CD4-positive, alpha-beta T cell (primary cell): ENCODE measurements around the gene IGSF8. TPM values are rescaled to one million over a fixed set of nuclear protein-coding genes. Genes with fewer than 3 reads are reported as not detected.

Source experiments
- ATAC-seq: fragments of 200-7000 bp; cut with Tn5 transposase; one replicate; pipeline ENCODE4 v1.10.0; 2022; ENCODE audit warnings: mild to moderate bottlenecking; ENCODE audit not compliant: poor library complexity
- CTCF ChIA-PET: fragments of 350-600 bp; sonication (Branson Sonifier 250); formaldehyde crosslinking; loops from one replicate; lab custom pipeline; 2021; ENCODE audit warnings: antibody characterized with exemption, inconsistent platforms; lab: Charles Lee
- POLR2A ChIA-PET: fragments of 350-600 bp; sonication (Branson Sonifier 250); formaldehyde crosslinking; loops from one replicate; lab custom pipeline; 2021; ENCODE audit warnings: antibody characterized with exemption, inconsistent platforms; lab: Charles Lee
- DNase-seq, 14 experiments: peaks; one replicate each; pipeline ENCODE4 v3.0.0-alpha.2; 2013 to 2020; ENCODE audit warnings: mixed read lengths in 2 of 14
- H3K27ac ChIP-seq, 2 donors: one replicate each; pipeline versions ENCODE4 v1.5.1 to v1.7.0; 2013; ENCODE audit warnings: low read length in 2 of 2, low read depth in 1 of 2, mild to moderate bottlenecking in 1 of 2
- H3K27me3 ChIP-seq, 2 experiments: 1 replicate in 1 of 2; 2 replicates in 1 of 2; pipeline versions ENCODE4 v1.6.1 to v1.7.0; 2013; ENCODE audit warnings: low read length in 2 of 2, control low read depth in 1 of 2, mild to moderate bottlenecking in 1 of 2, moderate library complexity in 1 of 2; ENCODE audit not compliant: insufficient read depth in 2 of 2, control insufficient read depth in 1 of 2
- H3K36me3 ChIP-seq: one replicate; pipeline ENCODE4 v1.6.1; 2013; ENCODE audit warnings: low read length, control low read depth; ENCODE audit not compliant: insufficient read depth
- H3K4me1 ChIP-seq: one replicate; pipeline ENCODE4 v1.6.1; 2013; ENCODE audit warnings: low read length, control low read depth; ENCODE audit not compliant: insufficient read depth
- H3K4me3 ChIP-seq: one replicate; pipeline ENCODE4 v1.5.1; 2013; ENCODE audit warnings: mild to moderate bottlenecking, low read length, moderate library complexity
- H3K9me3 ChIP-seq, 2 experiments: 1 replicate in 1 of 2; 2 replicates in 1 of 2; pipeline versions ENCODE4 v1.6.1 to v1.7.0; 2013; ENCODE audit warnings: low read length in 2 of 2, mild to moderate bottlenecking in 2 of 2, control low read depth in 1 of 2, moderate library complexity in 1 of 2; ENCODE audit not compliant: control insufficient read depth in 1 of 2, insufficient read depth in 1 of 2
- H3K27ac Mint-ChIP-seq: one replicate; pipeline ENCODE4 v1.8.0; 2020; ENCODE audit warnings: mixed read lengths
- H3K27me3 Mint-ChIP-seq: one replicate; pipeline ENCODE4 v1.8.0; 2021; ENCODE audit warnings: mixed read lengths
- H3K36me3 Mint-ChIP-seq: one replicate; pipeline ENCODE4 v1.8.0; 2021; ENCODE audit warnings: low read depth, mixed read lengths
- H3K4me1 Mint-ChIP-seq: one replicate; pipeline ENCODE4 v1.8.0; 2021; ENCODE audit warnings: low read depth, mixed read lengths
- H3K4me3 Mint-ChIP-seq: one replicate; pipeline ENCODE4 v1.8.0; 2020; ENCODE audit warnings: mild to moderate bottlenecking, mixed read lengths
- H3K9me3 Mint-ChIP-seq: one replicate; pipeline ENCODE4 v1.8.0; 2020; ENCODE audit warnings: mixed read lengths
- CTCF ChIP-seq: fragments of 200-600 bp; IDR thresholded peaks from one replicate; pipeline ENCODE4 v1.8.0; 2022; ENCODE audit warnings: antibody characterized with exemption, mild to moderate bottlenecking
- intact Hi-C, 2 experiments: fragments of 100-400 bp; cut with DNase I in 1 of 2; cut with micrococcal nuclease in 1 of 2; formaldehyde crosslinking; loops; one replicate each; pipeline versions ENCODE4 v1.15.1 to v1.9.0; 2023 to 2025; cut with DNase I, micrococcal nuclease
- total RNA-seq, 174 experiments: library from RNA in 2 of 174; stranded (reverse) in 2 of 174; gene quantifications; one replicate each; pipeline ENCODE4 v1.2.3 and lab custom pipeline; 2021 to 2026

IGSF8 gene
- total RNA-seq, 2 experiments from 2014 or later: 33.1 to 33.7 TPM

- Histone ChIP-seq H3K27me3 (peaks cover 7 to 21% of the 10 kb centered on the region in 2 experiments), H3K36me3 (no peaks in the 10 kb centered on the region), H3K4me1 (no peaks in the 10 kb centered on the region), H3K27ac (no peak within 1 kb of the TSS), H3K4me3 (no peak within 1 kb of the TSS), H3K9me3 (no peaks in the 10 kb centered on the region)
- H3K27ac Mint-ChIP-seq: no peak within 1 kb of the TSS
- H3K4me3 Mint-ChIP-seq: no peak within 1 kb of the TSS
- no peak for TF ChIP-seq CTCF
- intact Hi-C loops: no loop called here
- ChIA-PET POLR2A (no interaction called here), CTCF (no interaction called here)
- no peaks in the 10 kb centered on the region for H3K36me3 Mint-ChIP-seq
- peaks cover 18% of the 10 kb centered on the region for H3K27me3 Mint-ChIP-seq
- no peaks in the 10 kb centered on the region for H3K9me3 Mint-ChIP-seq
- no peaks in the 10 kb centered on the region for H3K4me1 Mint-ChIP-seq
- DNase-seq (no peak), ATAC-seq (no peak)
Observed at GRCh38 chr1:160115545-160116282, 17.3 kb upstream of the IGSF8 start, which contains the start of gene ATP1A2. ATP1A2 (plus strand) TSS chr1:160115759; CDS start chr1:160115862, 103 bp downstream.

GRCh38 chr1:160114085-160114484, 15.7 kb upstream of the IGSF8 start:
- Histone ChIP-seq H3K27ac (no peak overlapping the region), H3K27me3 (peaks cover 7 to 21% of the 10 kb centered on the region in 2 experiments), H3K4me3 (no peak overlapping the region), H3K4me1 (no peaks in the 10 kb centered on the region), H3K9me3 (no peaks in the 10 kb centered on the region), H3K36me3 (no peaks in the 10 kb centered on the region)
- Mint-ChIP-seq H3K4me1 (no peaks in the 10 kb centered on the region), H3K36me3 (no peaks in the 10 kb centered on the region), H3K4me3 (no peak overlapping the region), H3K27ac (no peak overlapping the region), H3K27me3 (peaks cover 20% of the 10 kb centered on the region), H3K9me3 (no peaks in the 10 kb centered on the region)
- ATAC-seq (no peak), DNase-seq (no peak)
- ChIA-PET POLR2A (no interaction called here), CTCF (no interaction called here)
- intact Hi-C loops: no loop called here
- TF ChIP-seq CTCF: no peak

- no peaks in the 10 kb centered on the region for H3K4me1 Mint-ChIP-seq
- intact Hi-C loops: no loop called here
- no peaks in the 10 kb centered on the region for H3K36me3 Mint-ChIP-seq
- DNase-seq (no peak), ATAC-seq (no peak)
- no peak overlapping the region for H3K27ac ChIP-seq
- H3K27me3 ChIP-seq: peaks cover 7 to 21% of the 10 kb centered on the region in 2 experiments
- ChIA-PET POLR2A (no interaction called here), CTCF (no interaction called here)
- H3K27me3 Mint-ChIP-seq: peaks cover 23% of the 10 kb centered on the region
- H3K36me3 ChIP-seq: no peaks in the 10 kb centered on the region
- H3K4me1 ChIP-seq: no peaks in the 10 kb centered on the region
- H3K27ac Mint-ChIP-seq: no peak overlapping the region
- no peak for TF ChIP-seq CTCF
- H3K9me3 ChIP-seq: no peaks in the 10 kb centered on the region
- no peak overlapping the region for H3K4me3 ChIP-seq
- no peaks in the 10 kb centered on the region for H3K9me3 Mint-ChIP-seq
- no peak overlapping the region for H3K4me3 Mint-ChIP-seq
Observed at GRCh38 chr1:160113407-160113806, 15.0 kb upstream of the IGSF8 start.
